SIG-M5 treated with dmso at 0.1 percent for 504 hours (cell line): ENCODE measurements around the gene CALR3.

Experiments used
- DNase-seq: peaks from one replicate; lab custom pipeline; 2025; ENCODE audit not compliant: unreplicated experiment; lab: John Stamatoyannopoulos, UW

Gene CALR3

GRCh38 chr19:16435238-16435917 lies 60.6 kb downstream of the CALR3 start:
- no peak for DNase-seq

GRCh38 chr19:16433986-16434385 lies 62.0 kb downstream of the CALR3 start:
- no peak for DNase-seq

- no peak for DNase-seq
These were observed 66.2 kb downstream of the CALR3 start for GRCh38 chr19:16429759-16430091.

GRCh38 chr19:16429066-16429758 lies 66.8 kb downstream of the CALR3 start:
- DNase-seq = no peak
